Astrocyte of the spinal cord (primary cell): ENCODE results near the gene TLK1.

Source experiments
- DNase-seq: peaks from one replicate; pipeline ENCODE4 v3.0.0; 2011; ENCODE audit warnings: low read depth, low spot score
- H3K4me3 ChIP-seq: 2 replicates; pipeline ENCODE4 v1.5.1; 2011; ENCODE audit warnings: low read depth, mild to moderate bottlenecking, low read length, moderate library complexity
- in situ Hi-C: cut with HindIII; loops from 2 replicates; pipeline ENCODE4 v1.10.0; 2017; ENCODE audit warnings: low sequenced_read_pairs
- TF ChIP-seq, protein P1 (sequence below): IDR thresholded peaks from 2 replicates; pipeline ENCODE4 v1.5.1; 2012; ENCODE audit warnings: low read depth, mild to moderate bottlenecking, low read length, inconsistent platforms

The TLK1 gene

GRCh38 chr2:171088057-171088834, 72.4 kb downstream of the TLK1 start:
- no peak overlapping the region for H3K4me3 ChIP-seq
- in situ Hi-C loops: no loop called here
- DNase-seq: no peak
- TF ChIP-seq, protein P1, sequence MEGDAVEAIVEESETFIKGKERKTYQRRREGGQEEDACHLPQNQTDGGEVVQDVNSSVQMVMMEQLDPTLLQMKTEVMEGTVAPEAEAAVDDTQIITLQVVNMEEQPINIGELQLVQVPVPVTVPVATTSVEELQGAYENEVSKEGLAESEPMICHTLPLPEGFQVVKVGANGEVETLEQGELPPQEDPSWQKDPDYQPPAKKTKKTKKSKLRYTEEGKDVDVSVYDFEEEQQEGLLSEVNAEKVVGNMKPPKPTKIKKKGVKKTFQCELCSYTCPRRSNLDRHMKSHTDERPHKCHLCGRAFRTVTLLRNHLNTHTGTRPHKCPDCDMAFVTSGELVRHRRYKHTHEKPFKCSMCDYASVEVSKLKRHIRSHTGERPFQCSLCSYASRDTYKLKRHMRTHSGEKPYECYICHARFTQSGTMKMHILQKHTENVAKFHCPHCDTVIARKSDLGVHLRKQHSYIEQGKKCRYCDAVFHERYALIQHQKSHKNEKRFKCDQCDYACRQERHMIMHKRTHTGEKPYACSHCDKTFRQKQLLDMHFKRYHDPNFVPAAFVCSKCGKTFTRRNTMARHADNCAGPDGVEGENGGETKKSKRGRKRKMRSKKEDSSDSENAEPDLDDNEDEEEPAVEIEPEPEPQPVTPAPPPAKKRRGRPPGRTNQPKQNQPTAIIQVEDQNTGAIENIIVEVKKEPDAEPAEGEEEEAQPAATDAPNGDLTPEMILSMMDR: no peak

- DNase-seq: peak; percentile 10
- in situ Hi-C loops: no loop called here
- TF ChIP-seq, protein P1: no peak
- no peak overlapping the region for H3K4me3 ChIP-seq
These were observed 73.1 kb downstream of the TLK1 start for GRCh38 chr2:171087547-171087946.

DNA sequence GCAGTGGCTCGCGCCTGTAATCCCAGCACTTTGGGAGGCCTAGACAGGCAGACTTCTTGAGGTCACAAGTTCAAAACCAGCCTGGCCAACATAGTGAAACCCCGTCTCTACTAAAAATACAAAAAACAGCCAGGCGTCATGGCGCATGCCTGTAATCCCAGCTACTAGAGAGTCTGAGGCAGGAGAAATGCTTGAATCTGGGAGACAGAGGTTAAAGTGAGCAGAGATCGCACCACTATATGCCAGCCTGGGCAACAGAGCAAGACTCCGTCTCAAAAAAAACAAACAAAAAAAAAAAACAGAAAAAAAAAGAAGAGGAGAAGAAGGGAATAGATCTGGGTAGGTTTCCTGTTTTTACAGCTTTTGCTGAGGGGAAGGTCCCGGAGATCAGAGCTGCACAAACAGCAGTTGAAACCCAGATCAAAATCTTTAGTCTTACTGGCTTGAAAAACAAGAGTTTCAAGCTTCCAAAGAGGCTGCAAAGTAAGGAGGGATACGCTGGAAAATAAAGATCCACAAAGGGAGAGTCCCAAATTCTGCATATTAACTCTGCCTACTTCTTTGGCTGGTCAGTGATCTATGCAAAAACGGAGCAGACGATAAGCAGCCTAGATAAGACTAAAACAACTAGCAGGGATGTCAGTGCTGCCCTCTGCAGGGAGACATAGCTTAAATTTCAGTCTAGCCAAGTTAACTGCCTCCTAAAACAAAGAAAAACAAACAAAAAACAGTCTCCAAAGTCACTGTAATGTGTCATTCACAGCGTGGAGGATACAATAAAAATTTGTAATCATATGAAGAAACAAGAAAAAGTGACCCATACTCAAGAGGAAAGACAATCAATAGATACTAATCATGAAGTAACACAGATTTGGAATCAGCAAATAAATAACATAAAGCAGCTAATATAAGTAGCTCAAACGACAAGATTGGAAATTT, 74.1 kb downstream of the TLK1 start:
- TF ChIP-seq, protein P1: peak; percentile 77
- no peak overlapping the region for H3K4me3 ChIP-seq
- peak; percentile 66 for DNase-seq
- in situ Hi-C loops: no loop called here

- in situ Hi-C loops: no loop called here
- H3K4me3 ChIP-seq: no peak overlapping the region
- TF ChIP-seq, protein P1: no peak
- DNase-seq: no peak
These were observed 76.6 kb downstream of the TLK1 start for GRCh38 chr2:171084128-171084527.

- H3K4me3 ChIP-seq: no peak overlapping the region
- in situ Hi-C loops: no loop called here
- TF ChIP-seq, protein P1: no peak
- no peak for DNase-seq
These were observed 77.2 kb downstream of the TLK1 start for GRCh38 chr2:171083451-171083850.

GRCh38 chr2:171081649-171082111, 79.0 kb downstream of the TLK1 start:
- TF ChIP-seq, protein P1: no peak
- H3K4me3 ChIP-seq: no peak overlapping the region
- in situ Hi-C loops: no loop called here
- no peak for DNase-seq
